ENCODE measurements around the gene RASAL1.

The RASAL1 gene

DNA sequence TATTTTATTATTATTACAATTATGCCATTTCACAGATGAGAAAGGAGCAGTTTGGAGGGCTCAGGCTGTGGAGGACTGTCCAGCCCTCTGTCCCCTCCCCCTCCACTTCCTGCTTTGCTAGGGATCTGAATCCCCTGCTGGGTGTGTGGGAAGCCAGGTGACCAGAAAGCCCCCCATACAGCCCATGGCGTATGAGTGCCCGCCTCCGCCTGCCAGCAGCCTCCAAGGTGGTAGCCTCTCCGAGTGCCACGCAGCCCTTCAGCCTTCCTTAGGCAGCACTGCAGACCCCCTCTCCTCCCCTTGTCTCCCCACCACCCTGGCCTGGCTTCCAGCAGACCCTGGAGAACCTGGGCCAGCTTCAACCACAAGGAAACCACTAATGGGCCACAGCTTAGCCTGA lies 66.4 kb downstream of the RASAL1 start:
- no peak for DNase-seq (ENCODE audit: low spot score)
- TF ChIP-seq, protein P1, sequence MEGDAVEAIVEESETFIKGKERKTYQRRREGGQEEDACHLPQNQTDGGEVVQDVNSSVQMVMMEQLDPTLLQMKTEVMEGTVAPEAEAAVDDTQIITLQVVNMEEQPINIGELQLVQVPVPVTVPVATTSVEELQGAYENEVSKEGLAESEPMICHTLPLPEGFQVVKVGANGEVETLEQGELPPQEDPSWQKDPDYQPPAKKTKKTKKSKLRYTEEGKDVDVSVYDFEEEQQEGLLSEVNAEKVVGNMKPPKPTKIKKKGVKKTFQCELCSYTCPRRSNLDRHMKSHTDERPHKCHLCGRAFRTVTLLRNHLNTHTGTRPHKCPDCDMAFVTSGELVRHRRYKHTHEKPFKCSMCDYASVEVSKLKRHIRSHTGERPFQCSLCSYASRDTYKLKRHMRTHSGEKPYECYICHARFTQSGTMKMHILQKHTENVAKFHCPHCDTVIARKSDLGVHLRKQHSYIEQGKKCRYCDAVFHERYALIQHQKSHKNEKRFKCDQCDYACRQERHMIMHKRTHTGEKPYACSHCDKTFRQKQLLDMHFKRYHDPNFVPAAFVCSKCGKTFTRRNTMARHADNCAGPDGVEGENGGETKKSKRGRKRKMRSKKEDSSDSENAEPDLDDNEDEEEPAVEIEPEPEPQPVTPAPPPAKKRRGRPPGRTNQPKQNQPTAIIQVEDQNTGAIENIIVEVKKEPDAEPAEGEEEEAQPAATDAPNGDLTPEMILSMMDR (IDR thresholded peaks at IDR 0.05; ENCODE audit: extremely low read depth, missing control alignments) = no peak

DNA sequence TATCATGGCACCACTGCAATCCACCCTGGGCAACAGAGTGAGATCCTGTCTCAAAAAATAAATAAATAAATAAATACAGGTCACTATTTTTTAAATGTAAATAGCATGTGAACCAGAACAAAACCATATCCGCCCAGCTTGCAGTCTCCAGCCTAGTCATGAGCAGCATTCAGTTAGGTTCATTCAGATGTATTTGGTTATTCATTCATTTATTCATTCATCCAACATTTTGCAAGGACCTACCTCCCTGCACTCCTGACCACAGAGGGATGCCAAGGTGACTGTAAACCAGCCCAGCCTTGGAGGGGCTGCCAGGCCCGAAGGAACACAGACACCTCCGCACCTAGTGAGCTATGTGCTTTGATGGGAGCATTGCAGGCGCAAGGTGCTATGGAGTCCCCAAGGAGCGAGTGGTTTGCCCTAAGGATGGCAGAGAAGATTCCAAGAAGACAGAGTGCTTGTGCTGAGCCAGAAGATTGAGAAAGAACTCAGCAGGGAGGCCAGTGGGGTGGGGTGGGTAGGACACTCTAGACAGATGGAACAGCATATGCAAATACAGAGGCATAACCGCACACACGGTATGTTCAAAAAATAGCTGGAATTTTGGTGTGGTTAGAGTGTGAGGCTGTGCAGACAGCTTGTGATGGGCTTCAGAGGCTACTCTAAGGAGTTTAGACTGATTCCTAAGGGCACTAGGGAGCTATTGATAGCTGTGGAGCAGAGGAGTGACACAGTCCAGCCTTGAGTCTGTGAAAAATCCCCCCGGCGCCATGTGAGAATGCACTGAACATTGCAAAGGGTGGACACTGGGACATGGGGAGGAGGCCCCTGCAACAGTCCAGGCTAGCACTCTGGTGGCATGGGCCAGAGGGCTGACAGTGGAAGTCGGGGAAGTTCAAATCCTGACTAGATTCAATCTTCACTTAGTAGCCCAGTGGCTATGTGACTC lies 67.3 kb downstream of the RASAL1 start:
- DNase-seq (ENCODE audit: low spot score) = no peak
- TF ChIP-seq, protein P1 (IDR thresholded peaks at IDR 0.05; ENCODE audit: extremely low read depth, missing control alignments) = no peak

DNA sequence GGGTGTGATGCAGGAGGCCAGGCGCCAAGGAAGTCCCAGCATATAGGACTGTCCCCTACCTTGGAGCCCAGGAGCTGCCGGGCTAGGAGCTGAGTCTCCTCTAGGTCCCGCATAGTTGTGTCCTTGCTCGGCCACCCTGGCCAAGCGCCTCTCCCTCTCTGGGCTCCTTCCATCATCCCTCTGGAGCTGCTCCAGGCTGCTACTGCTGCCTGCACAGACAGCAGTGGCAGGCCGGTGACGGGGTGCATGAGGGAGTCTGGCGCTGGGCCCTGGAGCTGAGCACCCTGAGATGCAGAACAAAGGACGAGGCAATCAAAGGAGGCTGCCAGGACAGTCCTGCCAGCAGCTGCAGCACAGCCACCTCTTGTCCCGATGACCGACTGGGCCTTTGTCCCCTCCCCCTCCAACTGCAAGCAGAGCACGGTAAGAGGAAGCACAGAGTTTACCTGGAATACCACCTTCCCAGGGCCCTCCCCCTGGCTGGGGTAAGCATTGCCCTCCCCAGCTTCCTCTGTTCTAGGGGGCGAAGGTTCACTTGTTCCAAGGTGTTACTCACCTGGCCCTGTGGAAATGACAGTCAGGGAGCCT lies 68.7 kb downstream of the RASAL1 start:
- no peak for DNase-seq (ENCODE audit: low spot score)
- TF ChIP-seq, protein P1 (IDR thresholded peaks at IDR 0.05; ENCODE audit: extremely low read depth, missing control alignments) = no peak

DNA sequence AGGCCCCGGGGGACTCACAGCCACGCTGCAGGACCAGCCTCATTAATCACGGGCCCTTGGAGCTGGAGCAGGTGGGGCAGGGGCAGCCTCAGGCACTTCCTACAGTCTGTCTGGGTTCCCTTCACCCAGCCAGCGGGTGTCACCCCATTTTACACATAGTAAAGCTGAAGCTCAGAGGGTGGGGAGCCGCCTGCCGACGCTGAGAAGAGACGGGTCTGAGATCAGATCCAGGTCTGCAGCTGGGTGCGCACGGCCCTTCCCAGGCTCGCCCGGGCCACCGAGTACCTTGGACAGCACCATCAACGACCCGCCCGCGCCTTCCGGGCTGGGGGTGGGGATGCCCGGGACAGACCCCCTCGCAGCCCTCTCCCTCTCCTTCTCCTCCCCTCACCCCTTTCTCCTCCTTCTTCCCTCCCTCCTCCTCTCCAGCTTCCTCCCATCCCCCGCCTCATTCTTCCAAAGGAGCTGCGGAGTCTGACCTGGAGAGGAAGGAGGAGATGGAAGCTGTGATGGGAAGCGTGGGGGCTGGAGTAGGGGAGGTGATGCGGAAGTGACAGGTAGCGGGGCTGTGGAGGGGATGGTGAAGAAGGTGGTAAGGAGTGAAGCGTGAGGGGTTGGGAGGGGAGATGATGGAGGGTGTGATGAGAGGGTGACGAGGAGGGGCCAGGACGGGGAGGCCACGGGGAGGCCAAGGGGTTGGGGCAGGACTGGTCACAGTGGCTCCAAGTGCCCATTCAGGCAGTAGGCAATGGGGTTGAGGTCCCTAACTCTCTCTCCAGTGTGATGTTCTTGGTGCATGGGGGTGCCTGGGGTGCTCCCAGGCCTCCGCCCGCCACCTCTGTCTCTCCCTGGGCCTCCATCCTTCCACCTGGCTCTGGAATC lies 70.2 kb downstream of the RASAL1 start:
- TF ChIP-seq, protein P1 (IDR thresholded peaks at IDR 0.05; ENCODE audit: extremely low read depth, missing control alignments) = no peak
- no peak for DNase-seq (ENCODE audit: low spot score)

DNA sequence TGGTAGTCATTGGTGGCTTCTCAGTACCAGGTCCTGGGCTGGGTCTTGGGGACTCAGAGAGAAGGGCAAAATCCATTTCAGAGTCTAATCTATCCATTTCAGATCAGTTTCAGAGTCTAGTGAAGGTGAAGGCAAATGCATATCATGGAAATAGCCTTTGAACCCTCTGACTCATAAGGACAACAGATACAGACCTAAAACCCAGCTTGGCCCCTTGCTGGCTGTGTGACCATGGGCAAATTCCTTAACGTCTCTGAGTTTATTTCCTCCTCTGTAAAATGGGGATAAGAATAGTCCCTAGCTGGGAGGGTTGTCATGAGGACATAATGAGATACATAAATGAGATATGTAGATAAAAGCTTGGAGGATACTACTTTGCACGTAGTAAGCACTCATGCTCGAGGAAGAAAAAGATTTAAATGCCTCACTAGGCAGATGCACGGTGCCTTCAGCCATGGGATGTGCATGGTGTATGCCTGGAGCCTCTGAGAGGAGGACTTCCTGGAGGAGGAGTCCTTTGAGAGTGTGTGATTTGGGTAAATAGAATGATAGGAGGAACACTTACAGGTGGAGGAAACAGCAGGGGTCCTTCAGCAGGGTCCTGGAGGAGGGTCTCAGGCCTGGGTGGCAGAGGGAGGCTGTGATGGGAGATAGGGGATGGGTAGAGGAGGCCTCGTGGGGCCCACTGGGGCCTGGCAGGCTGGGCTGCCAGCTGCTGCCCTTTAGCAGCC lies 71.0 kb downstream of the RASAL1 start:
- TF ChIP-seq, protein P1 (IDR thresholded peaks at IDR 0.05; ENCODE audit: extremely low read depth, missing control alignments) = no peak
- DNase-seq (ENCODE audit: low spot score) = no peak

DNA sequence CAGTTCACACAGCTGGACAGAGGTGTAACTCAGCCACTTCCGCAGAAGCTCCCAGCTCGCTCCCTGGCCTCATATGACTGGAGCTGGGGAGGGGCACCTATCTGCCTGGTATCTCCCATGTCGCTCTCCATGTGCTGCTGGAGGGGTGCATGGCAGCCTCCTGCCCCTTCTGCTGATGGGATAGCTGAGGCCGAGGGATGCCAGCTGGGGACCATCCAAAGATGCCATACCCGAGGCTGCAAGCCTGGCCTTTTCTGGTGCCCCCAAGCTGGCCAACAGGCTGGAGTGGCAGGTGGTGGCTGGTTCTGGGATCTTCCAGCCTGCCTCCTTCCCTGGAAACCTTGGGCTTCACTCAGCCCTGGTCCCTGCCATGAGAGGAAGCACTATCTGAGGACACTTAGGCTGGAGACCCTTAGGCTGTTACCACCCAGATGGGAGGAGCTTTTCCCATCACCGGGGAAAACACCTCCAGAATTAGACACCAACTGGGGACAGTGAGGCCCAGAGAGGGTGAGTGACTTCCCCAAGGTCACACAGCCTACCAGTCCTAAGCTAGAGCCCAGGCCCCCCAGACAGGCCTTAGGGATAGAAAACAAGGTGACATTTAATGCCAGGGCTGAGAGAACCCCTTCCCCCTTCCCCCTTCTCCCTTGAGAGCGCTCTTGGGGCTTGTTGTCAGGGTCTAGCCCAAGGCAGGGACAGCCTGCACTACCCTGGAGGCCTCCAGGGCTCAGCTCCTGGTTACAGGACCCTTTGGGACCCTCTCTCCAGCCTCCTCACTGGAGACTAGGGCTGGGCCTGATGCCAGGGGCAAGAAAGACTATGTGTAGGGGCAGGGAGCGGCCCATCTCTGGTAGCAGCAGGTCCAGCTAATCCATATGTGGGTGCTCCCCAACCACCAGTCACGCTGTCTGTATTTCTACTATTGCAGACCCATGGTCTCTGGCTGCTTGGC lies 71.9 kb downstream of the RASAL1 start:
- DNase-seq (ENCODE audit: low spot score) = no peak
- TF ChIP-seq, protein P1 (IDR thresholded peaks at IDR 0.05; ENCODE audit: extremely low read depth, missing control alignments) = no peak
